IMR-90 (cell line): ENCODE data around the gene ME1. TPM values are rescaled to one million over a fixed set of nuclear protein-coding genes. Genes with fewer than 3 reads are reported as not detected.

Experiments
- ATAC-seq: fragments of 200-7000 bp; cut with Tn5 transposase; 2 replicates; pipeline ENCODE4 v1.9.1; 2020; ENCODE audit warnings: low read depth, mild to moderate bottlenecking, moderate library complexity
- BruUV-seq: library from RNA; stranded (reverse); fragments of 400-500 nt; replicated peaks from 2 replicates; lab custom pipeline; 2021; lab: Mats Ljungman, UMichigan
- CTCF ChIA-PET: fragments of 300-600 bp; formaldehyde crosslinking; extraction: SDS; loops from one replicate; lab custom pipeline; 2021; ENCODE audit warnings: antibody characterized with exemption; lab: Yijun Ruan, JAX
- POLR2A ChIA-PET: fragments of 300-600 bp; sonication (Branson Sonifier 250); formaldehyde crosslinking; loops from one replicate; lab custom pipeline; 2022; ENCODE audit warnings: antibody characterized with exemption; ENCODE audit not compliant: unreplicated experiment; lab: Charles Lee
- DNase-seq: peaks from one replicate; pipeline ENCODE4 v3.0.0; 2013
- H2AFZ ChIP-seq: replicated peaks from 2 replicates; pipeline ENCODE3; 2013; ENCODE audit warnings: low read length, mild to moderate bottlenecking; ENCODE audit not compliant: poor library complexity
- H2AK5ac ChIP-seq: 2 replicates; pipeline ENCODE4 v1.6.1; 2013; ENCODE audit warnings: low read depth, low read length, inconsistent platforms
- H2AK9ac ChIP-seq: replicated peaks from 2 replicates; pipeline ENCODE3; 2013; ENCODE audit warnings: mild to moderate bottlenecking, low read depth, low read length, moderate library complexity; ENCODE audit not compliant: poor library complexity
- H2BK120ac ChIP-seq: 2 replicates; pipeline ENCODE4 v1.6.1; 2013; ENCODE audit warnings: low read depth, low read length, inconsistent platforms
- H2BK15ac ChIP-seq: 3 replicates; pipeline ENCODE4 v1.6.1; 2013; ENCODE audit warnings: low read depth, low read length, inconsistent platforms
- H2BK20ac ChIP-seq: 2 replicates; pipeline ENCODE4 v1.6.1; 2013; ENCODE audit warnings: low read depth, mild to moderate bottlenecking, inconsistent platforms, low read length, moderate library complexity
- H2BK5ac ChIP-seq: 2 replicates; pipeline ENCODE4 v1.6.1; 2013; ENCODE audit warnings: mild to moderate bottlenecking, low read depth, low read length, inconsistent platforms; ENCODE audit not compliant: poor library complexity, severe bottlenecking
- H3K14ac ChIP-seq: replicated peaks from 2 replicates; pipeline ENCODE4 v1.6.1; 2013; ENCODE audit warnings: low read depth, low read length, inconsistent platforms
- H3K18ac ChIP-seq: 2 replicates; pipeline ENCODE4 v1.6.1; 2013; ENCODE audit warnings: low read depth, low read length, control low read depth
- H3K23ac ChIP-seq: 2 replicates; pipeline ENCODE4 v1.6.1; 2013; ENCODE audit warnings: low read depth, low read length, inconsistent platforms
- H3K27ac ChIP-seq: 2 replicates; pipeline ENCODE4 v1.5.1; 2013; ENCODE audit warnings: mild to moderate bottlenecking, control low read depth, low read length; ENCODE audit not compliant: insufficient read depth
- H3K27me3 ChIP-seq: 2 replicates; pipeline ENCODE4 v1.6.1; 2013; ENCODE audit warnings: low read length; ENCODE audit not compliant: control insufficient read depth, insufficient read depth
- H3K36me3 ChIP-seq: 2 replicates; pipeline ENCODE4 v1.6.1; 2013; ENCODE audit warnings: low read length, mixed read lengths; ENCODE audit not compliant: control insufficient read depth, insufficient read depth
- H3K4ac ChIP-seq: 2 replicates; pipeline ENCODE4 v1.6.1; 2013; ENCODE audit warnings: low read depth, low read length, inconsistent platforms
- H3K4me1 ChIP-seq: 2 replicates; pipeline ENCODE4 v1.6.1; 2013; ENCODE audit warnings: low read length, mixed read lengths; ENCODE audit not compliant: control insufficient read depth, insufficient read depth
- H3K4me2 ChIP-seq: 2 replicates; pipeline ENCODE4 v1.6.1; 2013; ENCODE audit warnings: low read depth, mild to moderate bottlenecking, control low read depth, low read length, moderate library complexity
- H3K4me3 ChIP-seq: 2 replicates; pipeline ENCODE4 v1.5.1; 2013; ENCODE audit warnings: low read depth, mild to moderate bottlenecking, control low read depth, low read length, moderate library complexity; ENCODE audit not compliant: insufficient read depth
- H3K56ac ChIP-seq: 2 replicates; pipeline ENCODE4 v1.6.1; 2013; ENCODE audit warnings: low read length, inconsistent platforms; ENCODE audit not compliant: insufficient read depth; ENCODE audit errors: extremely low read depth
- H3K79me1 ChIP-seq, 2 experiments: 2 replicates each; pipeline ENCODE4 v1.6.1; 2013; ENCODE audit warnings: low read length in 2 of 2, inconsistent platforms in 1 of 2, low read depth in 1 of 2
- H3K9ac ChIP-seq: 2 replicates; pipeline ENCODE4 v1.6.1; 2013; ENCODE audit warnings: low read depth, low read length, control low read depth
- H3K9me1 ChIP-seq: 2 replicates; pipeline ENCODE4 v1.6.1; 2013; ENCODE audit warnings: low read length, inconsistent platforms; ENCODE audit not compliant: insufficient read depth
- H3K9me3 ChIP-seq: 2 replicates; pipeline ENCODE4 v1.6.1; 2013; ENCODE audit warnings: low read length; ENCODE audit not compliant: control insufficient read depth, insufficient read depth
- H4K20me1 ChIP-seq: 2 replicates; pipeline ENCODE4 v1.6.1; 2013; ENCODE audit warnings: low read length, inconsistent platforms; ENCODE audit not compliant: insufficient read depth
- H4K5ac ChIP-seq: 2 replicates; pipeline ENCODE4 v1.6.1; 2013; ENCODE audit warnings: mild to moderate bottlenecking, low read depth, low read length, control low read depth
- H4K8ac ChIP-seq, 2 experiments: 2 replicates each; pipeline ENCODE4 v1.6.1; 2013; ENCODE audit warnings: low read depth in 2 of 2, low read length in 2 of 2, control low read depth in 1 of 2, inconsistent platforms in 1 of 2
- H4K91ac ChIP-seq: 2 replicates; pipeline ENCODE4 v1.6.1; 2013; ENCODE audit warnings: low read depth, low read length, inconsistent platforms; ENCODE audit not compliant: insufficient read depth
- BHLHE40 ChIP-seq: fragments of 150-350 bp; IDR thresholded peaks from 2 replicates; pipeline ENCODE4 v1.6.1; 2016; ENCODE audit warnings: mild to moderate bottlenecking, low read depth, low read length
- CHD1 ChIP-seq: IDR thresholded peaks from 2 replicates; pipeline ENCODE4 v1.6.1; 2012; ENCODE audit warnings: low read depth, low read length, improper control_type of control experiment
- FOS ChIP-seq: fragments of 150-350 bp; IDR thresholded peaks from 2 replicates; pipeline ENCODE4 v1.6.1; 2016; ENCODE audit warnings: low read depth, low read length
- MAFK ChIP-seq: IDR thresholded peaks from 2 replicates; pipeline ENCODE4 v1.6.1; 2012; ENCODE audit warnings: low read depth, low read length, improper control_type of control experiment
- MAZ ChIP-seq: IDR thresholded peaks from 2 replicates; pipeline ENCODE4 v1.6.1; 2012; ENCODE audit warnings: low read depth, mild to moderate bottlenecking, low read length, improper control_type of control experiment, moderate library complexity, borderline replicate concordance
- NFE2L2 ChIP-seq: fragments of 150-350 bp; IDR thresholded peaks from 2 replicates; pipeline ENCODE4 v1.6.1; 2016; ENCODE audit warnings: low read depth, mild to moderate bottlenecking, low read length
- RAD21 ChIP-seq: IDR thresholded peaks from 2 replicates; pipeline ENCODE4 v1.6.1; 2012; ENCODE audit warnings: low read length, improper control_type of control experiment
- RCOR1 ChIP-seq: IDR thresholded peaks from 2 replicates; pipeline ENCODE4 v1.6.1; 2012; ENCODE audit warnings: mild to moderate bottlenecking, low read length, improper control_type of control experiment; ENCODE audit not compliant: insufficient replicate concordance
- RFX5 ChIP-seq: IDR thresholded peaks from 2 replicates; pipeline ENCODE4 v1.8.0; 2012; ENCODE audit warnings: low read depth, mild to moderate bottlenecking, low read length, moderate library complexity
- SMC3 ChIP-seq: fragments of 150-350 bp; IDR thresholded peaks from 2 replicates; pipeline ENCODE4 v1.6.1; 2016; ENCODE audit warnings: low read depth, mild to moderate bottlenecking, antibody characterized with exemption, low read length, moderate library complexity
- USF2 ChIP-seq: fragments of 150-350 bp; IDR thresholded peaks from 2 replicates; pipeline ENCODE4 v1.6.1; 2017; ENCODE audit warnings: mild to moderate bottlenecking, antibody characterized with exemption, low read length, low read depth
- WGBS, 2 experiments: methylation state at CpG; one replicate each; pipeline versions ENCODE4 v1.1.5 to v1.1.7; 2013; ENCODE audit warnings: missing lambda C conversion rate in 2 of 2; ENCODE audit not compliant: insufficient read length in 1 of 2; ENCODE audit errors: extremely low coverage in 2 of 2; 5-methylcytosine and 5-hydroxymethylcytosine counted together
- dilution Hi-C: fragments of 300-500 bp; cut with HindIII; formaldehyde crosslinking; loops from one replicate; pipeline ENCODE4 v1.14.3; 2018; ENCODE audit warnings: low sequenced_read_pairs; ENCODE audit not compliant: unreplicated experiment
- in situ Hi-C: fragments of 300-500 bp; cut with MboI; formaldehyde crosslinking; loops from 3 replicates; pipeline ENCODE4 v1.14.3; 2019; ENCODE audit warnings: low sequenced_read_pairs, inconsistent platforms, mixed read lengths
- intact Hi-C: fragments of 100-400 bp; cut with micrococcal nuclease; formaldehyde crosslinking; loops from 2 replicates; pipeline ENCODE4 v1.10.0; 2022
- polyA plus RNA-seq, 3 experiments: library from polyadenylated mRNA; depleted of rRNA; stranded (reverse); fragments of >200 nt; gene quantifications; 2 replicates each; pipeline ENCODE4 v1.2.3, GENCODE V29; 2012; ENCODE audit warnings: low replicate concordance in 1 of 3
- total RNA-seq: library from RNA; depleted of rRNA; stranded (reverse); fragments of >200 nt; gene quantifications from 2 replicates; pipeline ENCODE4 v1.2.3, GENCODE V29; 2012

Gene ME1
- total and polyA plus RNA-seq, 2 of the 4 experiments (the other 2 are of a cell fraction): 21.5 to 24.4 TPM

- TF ChIP-seq BHLHE40 (no peak), RCOR1 (no peak), RAD21 (no peak)
Observed at GRCh38 chr6:83192871-83193746, 237.7 kb downstream of the ME1 start, which contains the start of the genes PGM3 and RWDD2A (continued).

GRCh38 chr6:83192456-83192855 is 238.4 kb downstream of the ME1 start:
- POLR2A ChIA-PET: no interaction called here
- Histone ChIP-seq H4K5ac (peak overlapping the region; percentile 30; the same call in 1 of the 2 replicates), H3K9me3 (no peaks in the 10 kb centered on the region), H4K91ac (peak overlapping the region; percentile 80; the same call in 1 of the 2 replicates), H2AK5ac (no peak overlapping the region; the same call in 1 of the 2 replicates), H3K14ac (peak overlapping the region; percentile 95), H2AK9ac (no peak overlapping the region), H3K36me3 (peaks cover 17% of the 10 kb centered on the region), H3K4me3 (peak overlapping the region; percentile 91), H3K18ac (peak overlapping the region; percentile 20; the same call in 1 of the 2 replicates), H4K20me1 (peaks cover 28% of the 10 kb centered on the region), H4K8ac (peak overlapping the region; percentile 24 to 83; a peak in 3 of 4 replicates), H3K9ac (peak overlapping the region; percentile 97), H2BK5ac (peak overlapping the region; percentile 75), H3K4me2 (peak overlapping the region; percentile 99), H2BK20ac (no peak overlapping the region), H3K9me1 (peaks cover 14% of the 10 kb centered on the region), H3K23ac (peak overlapping the region; percentile 92), H2BK15ac (no peak overlapping the region), H3K4me1 (peaks cover 8% of the 10 kb centered on the region), H3K27ac (peak overlapping the region; percentile 97), H3K79me1 (peaks cover 20 to 50% of the 10 kb centered on the region in 2 experiments), H2AFZ (peak overlapping the region; percentile 94), H2BK120ac (no peak overlapping the region), H3K56ac (peak overlapping the region; percentile 59; the same call in 1 of the 2 replicates), H3K27me3 (no peaks in the 10 kb centered on the region), H3K4ac (peak overlapping the region; percentile 90)
- dilution Hi-C loops (no loop called here), intact Hi-C loops (no loop called here), in situ Hi-C loops (loop anchor here (10.0 kb wide), 1 partner anchor 948 kb away; the partner anchor contains the start of gene IBTK)
- TF ChIP-seq RCOR1: no peak
- TF ChIP-seq NFE2L2: no peak
- TF ChIP-seq MAZ: no peak
- no peak for TF ChIP-seq SMC3
- TF ChIP-seq FOS: no peak
- TF ChIP-seq MAFK: no peak
- TF ChIP-seq USF2: no peak
- TF ChIP-seq CHD1: no peak
- no peak for TF ChIP-seq RAD21
- no peak for TF ChIP-seq RFX5
- DNase-seq (no peak), ATAC-seq (no peak)
- CTCF ChIA-PET: no interaction called here
- WGBS, 2 experiments: 7% methylated on average over 2 of the region's 4 CpGs; no CpG with 5 or more reads in 1 of the 2 experiments
- no TSS peak for BruUV-seq
